Colonic mucosa (tissue), 4 donors: ENCODE measurements around the gene SLC2A13. TPM values are rescaled to one million over a fixed set of nuclear protein-coding genes. Genes with fewer than 3 reads are reported as not detected.
A peak's percentile ranks its signal among the peaks of the same experiment; 100 is the strongest.
"Not testable (repeated sequence)": the region's sequence is repeated elsewhere in the genome, so short reads cannot be mapped to it uniquely, and the experiment has no call there.

Experiments used
- DNase-seq: peaks from one replicate; pipeline ENCODE4 v3.0.0-alpha.2; 2020
- H3K27ac ChIP-seq: fragments of 200-600 bp; one replicate; pipeline ENCODE4 v1.8.0; 2021
- H3K27me3 ChIP-seq: fragments of 200-600 bp; one replicate; pipeline ENCODE4 v1.8.0; 2021
- H3K36me3 ChIP-seq: fragments of 200-600 bp; one replicate; pipeline ENCODE4 v1.8.0; 2021
- H3K4me1 ChIP-seq: fragments of 200-600 bp; one replicate; pipeline ENCODE4 v1.8.0; 2021; ENCODE audit warnings: mild to moderate bottlenecking
- H3K4me3 ChIP-seq: fragments of 200-600 bp; one replicate; pipeline ENCODE4 v1.8.0; 2021
- H3K9ac ChIP-seq, 2 donors: one replicate each; pipeline ENCODE4 v1.7.0; 2013; ENCODE audit warnings: control low read depth in 2 of 2, low read depth in 2 of 2, low read length in 2 of 2
- H3K9me3 ChIP-seq: fragments of 200-600 bp; one replicate; pipeline ENCODE4 v1.8.0; 2021
- intact Hi-C: fragments of 100-400 bp; cut with DNase I; formaldehyde crosslinking; loops from one replicate; pipeline ENCODE4 v1.14.1; 2022
- total RNA-seq, 2 donors: library from RNA; stranded (reverse); fragmentation: NEBNext Ultra II Directional in 1 of 2; extraction: Animal tissue kit (Norgen Biotek cat#: 25700) in 1 of 2; gene quantifications; one replicate each; pipeline ENCODE4 v1.2.1, GENCODE V29; 2021
- TF ChIP-seq, protein P1 (sequence below): fragments of 200-600 bp; IDR thresholded peaks from one replicate; pipeline ENCODE4 v1.8.0; 2022; ENCODE audit warnings: antibody characterized with exemption, mild to moderate bottlenecking
- donor health status: healthy.
- donor health status: DM: no; HTN: no; CAD: no.
- donor health status: DM: no; HTN: no; CAD: no.

The SLC2A13 gene
- total RNA-seq, 2 donors from 2014 or later, result 19.2 to 39.0 TPM

- Histone ChIP-seq H3K27ac (no peak overlapping the region), H3K4me3 (no peak overlapping the region), H3K4me1 (no peaks in the 10 kb centered on the region), H3K27me3 (no peaks in the 10 kb centered on the region), H3K9me3 (no peaks in the 10 kb centered on the region), H3K9ac (no peak overlapping the region), H3K36me3 (no peaks in the 10 kb centered on the region)
- intact Hi-C loops, result no loop called here
- TF ChIP-seq, protein P1, sequence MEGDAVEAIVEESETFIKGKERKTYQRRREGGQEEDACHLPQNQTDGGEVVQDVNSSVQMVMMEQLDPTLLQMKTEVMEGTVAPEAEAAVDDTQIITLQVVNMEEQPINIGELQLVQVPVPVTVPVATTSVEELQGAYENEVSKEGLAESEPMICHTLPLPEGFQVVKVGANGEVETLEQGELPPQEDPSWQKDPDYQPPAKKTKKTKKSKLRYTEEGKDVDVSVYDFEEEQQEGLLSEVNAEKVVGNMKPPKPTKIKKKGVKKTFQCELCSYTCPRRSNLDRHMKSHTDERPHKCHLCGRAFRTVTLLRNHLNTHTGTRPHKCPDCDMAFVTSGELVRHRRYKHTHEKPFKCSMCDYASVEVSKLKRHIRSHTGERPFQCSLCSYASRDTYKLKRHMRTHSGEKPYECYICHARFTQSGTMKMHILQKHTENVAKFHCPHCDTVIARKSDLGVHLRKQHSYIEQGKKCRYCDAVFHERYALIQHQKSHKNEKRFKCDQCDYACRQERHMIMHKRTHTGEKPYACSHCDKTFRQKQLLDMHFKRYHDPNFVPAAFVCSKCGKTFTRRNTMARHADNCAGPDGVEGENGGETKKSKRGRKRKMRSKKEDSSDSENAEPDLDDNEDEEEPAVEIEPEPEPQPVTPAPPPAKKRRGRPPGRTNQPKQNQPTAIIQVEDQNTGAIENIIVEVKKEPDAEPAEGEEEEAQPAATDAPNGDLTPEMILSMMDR, result no peak
- DNase-seq, result no peak
These were observed 312.9 kb downstream of the SLC2A13 start for GRCh38 chr12:39792938-39793337.

DNA sequence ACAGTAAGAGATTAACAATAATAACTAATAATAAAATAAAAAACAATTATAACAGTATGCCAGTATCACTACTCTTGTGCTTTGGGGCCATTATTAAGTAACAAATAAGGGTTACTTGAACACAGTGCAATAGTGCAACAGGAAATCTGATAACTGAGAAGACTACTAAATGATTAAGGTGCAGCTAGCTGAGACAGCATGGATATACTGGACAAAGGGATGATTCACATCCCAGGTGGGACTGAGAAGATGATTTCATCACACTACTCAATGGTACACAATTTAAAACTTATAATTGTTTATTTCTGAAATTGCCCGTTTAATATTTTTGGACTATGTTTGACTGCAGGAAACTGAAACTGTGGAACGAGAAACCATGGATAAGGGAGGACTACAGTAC is 317.6 kb downstream of the SLC2A13 start:
- H3K9ac ChIP-seq, result no peak overlapping the region
- intact Hi-C loops, result no loop called here
- no peaks in the 10 kb centered on the region for H3K36me3 ChIP-seq
- H3K27me3 ChIP-seq, result no peaks in the 10 kb centered on the region
- no peak overlapping the region for H3K27ac ChIP-seq
- H3K4me1 ChIP-seq, result no peaks in the 10 kb centered on the region
- DNase-seq, result no peak
- no peak overlapping the region for H3K4me3 ChIP-seq
- H3K9me3 ChIP-seq, result no peaks in the 10 kb centered on the region
- TF ChIP-seq, protein P1, result no peak

DNA sequence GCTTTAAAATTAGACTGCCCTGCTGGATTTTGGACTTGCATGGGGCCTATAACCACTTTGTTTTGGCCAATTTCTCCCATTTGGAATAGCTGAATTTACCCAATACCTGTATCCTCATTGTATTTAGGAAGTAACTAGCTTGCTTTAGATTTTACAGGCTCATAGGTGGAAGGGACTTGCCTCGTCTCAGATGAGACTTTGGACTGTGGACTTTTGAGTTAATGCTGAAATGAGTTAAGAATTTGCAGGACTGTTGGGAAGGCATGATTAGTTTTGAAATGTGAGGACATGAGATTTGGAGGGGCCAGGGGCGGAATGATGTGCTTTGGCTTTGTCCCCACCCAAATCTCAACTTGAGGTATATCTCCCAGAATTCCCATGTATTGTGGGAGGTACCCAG is 320.1 kb downstream of the SLC2A13 start:
- H3K27ac ChIP-seq, H3K4me3 ChIP-seq, DNase-seq, H3K4me1 ChIP-seq, H3K9me3 ChIP-seq, H3K36me3 ChIP-seq, H3K9ac ChIP-seq, intact Hi-C loops, H3K27me3 ChIP-seq: not testable (repeated sequence)

GRCh38 chr12:39782026-39782545 is 323.8 kb downstream of the SLC2A13 start:
- no peak for DNase-seq
- Histone ChIP-seq H3K27ac (no peak overlapping the region), H3K27me3 (no peaks in the 10 kb centered on the region), H3K9ac (no peak overlapping the region), H3K36me3 (no peaks in the 10 kb centered on the region), H3K9me3 (no peaks in the 10 kb centered on the region), H3K4me3 (no peak overlapping the region), H3K4me1 (no peaks in the 10 kb centered on the region)
- intact Hi-C loops, result no loop called here
- TF ChIP-seq, protein P1, result no peak

DNA sequence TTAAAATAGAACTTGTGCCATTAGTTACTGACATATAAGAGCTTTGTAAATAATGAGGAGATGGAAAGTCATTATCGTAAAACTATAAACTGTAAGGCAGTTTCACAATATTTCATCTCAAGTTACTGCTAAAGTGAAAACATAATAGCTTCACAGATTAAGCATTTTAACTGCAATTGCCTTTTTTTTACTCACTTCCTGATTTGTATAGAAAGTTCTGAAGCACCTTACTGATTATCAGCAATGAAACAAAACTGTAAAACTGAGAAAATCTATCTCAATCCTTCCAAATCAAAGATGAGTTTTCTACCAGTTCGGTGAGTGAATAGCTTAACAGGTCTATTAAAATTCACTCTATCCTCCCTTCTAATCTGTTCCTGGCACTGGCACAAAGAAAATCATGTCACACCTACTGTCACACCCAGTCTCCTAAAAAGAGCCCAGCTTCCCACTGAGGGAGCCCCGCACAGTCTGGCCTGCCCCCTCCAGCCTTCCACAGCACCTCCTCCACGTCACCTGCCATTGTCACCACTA is 324.9 kb downstream of the SLC2A13 start:
- no peaks in the 10 kb centered on the region for H3K27me3 ChIP-seq
- TF ChIP-seq, protein P1, result no peak
- no peak overlapping the region for H3K27ac ChIP-seq
- H3K9me3 ChIP-seq, result no peaks in the 10 kb centered on the region
- H3K36me3 ChIP-seq, result no peaks in the 10 kb centered on the region
- no peak overlapping the region for H3K4me3 ChIP-seq
- H3K4me1 ChIP-seq, result no peaks in the 10 kb centered on the region
- intact Hi-C loops, result no loop called here
- H3K9ac ChIP-seq, result no peak overlapping the region
- DNase-seq, result peak; percentile 32

DNA sequence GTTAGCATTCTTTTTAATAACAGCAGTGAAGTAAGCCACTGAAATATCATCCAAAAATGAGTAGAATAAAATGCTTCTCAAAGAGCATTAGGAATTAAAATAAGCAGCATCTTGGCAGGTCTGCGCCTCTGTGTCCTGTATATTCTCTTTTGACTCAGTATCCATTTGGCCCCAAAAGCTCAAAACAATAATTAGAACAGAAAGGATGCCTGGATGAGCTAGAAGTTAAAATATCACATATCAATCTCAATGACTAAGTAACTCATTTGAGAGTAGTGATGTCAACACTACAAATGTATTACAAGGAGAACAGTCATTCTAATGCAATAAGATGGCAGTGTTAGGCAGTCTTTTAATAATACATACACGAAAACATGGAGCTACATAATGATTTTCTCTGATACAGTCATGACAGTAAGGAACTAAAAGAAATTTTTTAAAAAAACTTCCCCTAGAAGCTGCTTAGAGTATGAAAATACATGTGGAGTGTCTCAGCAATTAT is 325.4 kb downstream of the SLC2A13 start:
- no peak overlapping the region for H3K4me3 ChIP-seq
- H3K4me1 ChIP-seq, result no peaks in the 10 kb centered on the region
- TF ChIP-seq, protein P1, result no peak
- DNase-seq, result no peak
- no peaks in the 10 kb centered on the region for H3K27me3 ChIP-seq
- no peak overlapping the region for H3K27ac ChIP-seq
- no peaks in the 10 kb centered on the region for H3K9me3 ChIP-seq
- intact Hi-C loops, result no loop called here
- peak overlapping the region in 1 of 2 donors; percentile 15 for H3K9ac ChIP-seq
- no peaks in the 10 kb centered on the region for H3K36me3 ChIP-seq
